Left ventricle myocardium inferior (tissue), 1 donor: Measurements from ENCODE around the gene ZNF593. TPM values are rescaled to one million over a fixed set of nuclear protein-coding genes. Genes with fewer than 3 reads are reported as not detected.

Experiments
- DNase-seq: peaks from one replicate; pipeline ENCODE4 v3.0.0-alpha.2; 2020
- H3K27ac ChIP-seq: fragments of 200-600 bp; replicated peaks from 2 replicates; pipeline ENCODE4 v1.8.0; 2021
- H3K27me3 ChIP-seq: fragments of 200-600 bp; 2 replicates; pipeline ENCODE4 v1.8.0; 2021; ENCODE audit warnings: low read depth
- H3K36me3 ChIP-seq: fragments of 200-600 bp; 2 replicates; pipeline ENCODE4 v1.8.0; 2021
- H3K4me1 ChIP-seq: fragments of 200-600 bp; 2 replicates; pipeline ENCODE4 v1.8.0; 2021
- H3K4me3 ChIP-seq: fragments of 200-600 bp; 2 replicates; pipeline ENCODE4 v1.8.0; 2021; ENCODE audit warnings: mild to moderate bottlenecking, moderate library complexity
- H3K9me3 ChIP-seq: fragments of 200-600 bp; replicated peaks from 2 replicates; pipeline ENCODE4 v1.8.0; 2021
- CTCF ChIP-seq: fragments of 200-600 bp; IDR thresholded peaks from 2 replicates; pipeline ENCODE4 v1.8.0; 2021; ENCODE audit warnings: antibody characterized with exemption, mild to moderate bottlenecking, borderline replicate concordance
- intact Hi-C: fragments of 100-400 bp; cut with micrococcal nuclease; formaldehyde crosslinking; loops from one replicate; pipeline ENCODE4 v1.11.0; 2022
- total RNA-seq: library from RNA; stranded (reverse); fragmentation: NEBNext Ultra II Directional; extraction: Animal tissue kit (Norgen Biotek cat#: 25700); gene quantifications from one replicate; pipeline ENCODE4 v1.2.1, GENCODE V29; 2021
- donor health status: DM: no; HTN: yes; CAD: no; lungs with severe emphysema.

ZNF593 gene
- total RNA-seq, 1 donor from 2014 or later, result 13.7 TPM

GRCh38 chr1:26203642-26204318 is 34.1 kb downstream of the ZNF593 start:
- no peak for TF ChIP-seq CTCF
- H3K4me1 ChIP-seq, result peaks cover 13% of the 10 kb centered on the region
- no peaks in the 10 kb centered on the region for H3K9me3 ChIP-seq
- no peak for DNase-seq
- intact Hi-C loops, result no loop called here
- no peaks in the 10 kb centered on the region for H3K36me3 ChIP-seq
- no peak overlapping the region for H3K4me3 ChIP-seq
- no peaks in the 10 kb centered on the region for H3K27me3 ChIP-seq
- no peak overlapping the region for H3K27ac ChIP-seq

GRCh38 chr1:26210147-26210870 is 40.6 kb downstream of the ZNF593 start:
- H3K9me3 ChIP-seq, result no peaks in the 10 kb centered on the region
- no peak for TF ChIP-seq CTCF
- H3K4me1 ChIP-seq, result peaks cover 6% of the 10 kb centered on the region
- H3K27me3 ChIP-seq, result no peaks in the 10 kb centered on the region
- DNase-seq, result no peak
- H3K27ac ChIP-seq, result no peak overlapping the region
- intact Hi-C loops, result no loop called here
- no peaks in the 10 kb centered on the region for H3K36me3 ChIP-seq
- no peak overlapping the region for H3K4me3 ChIP-seq

- Histone ChIP-seq H3K9me3 (no peaks in the 10 kb centered on the region), H3K27me3 (no peaks in the 10 kb centered on the region), H3K4me1 (peaks cover 6% of the 10 kb centered on the region), H3K4me3 (no peak overlapping the region), H3K36me3 (no peaks in the 10 kb centered on the region), H3K27ac (no peak overlapping the region)
- TF ChIP-seq CTCF, result no peak
- intact Hi-C loops, result no loop called here
- DNase-seq, result no peak
These were observed 43.0 kb downstream of the ZNF593 start for GRCh38 chr1:26212726-26213125.

- Histone ChIP-seq H3K9me3 (no peaks in the 10 kb centered on the region), H3K36me3 (no peaks in the 10 kb centered on the region), H3K27ac (no peak overlapping the region), H3K27me3 (no peaks in the 10 kb centered on the region), H3K4me1 (peaks cover 6% of the 10 kb centered on the region), H3K4me3 (no peak overlapping the region)
- intact Hi-C loops, result no loop called here
- no peak for DNase-seq
- no peak for TF ChIP-seq CTCF
These were observed 43.7 kb downstream of the ZNF593 start for GRCh38 chr1:26213335-26213905.

- DNase-seq, result no peak
- H3K4me1 ChIP-seq, result peaks cover 2% of the 10 kb centered on the region
- H3K27me3 ChIP-seq, result no peaks in the 10 kb centered on the region
- no peaks in the 10 kb centered on the region for H3K9me3 ChIP-seq
- no peaks in the 10 kb centered on the region for H3K36me3 ChIP-seq
- H3K27ac ChIP-seq, result no peak overlapping the region
- TF ChIP-seq CTCF, result no peak
- intact Hi-C loops, result no loop called here
- H3K4me3 ChIP-seq, result no peak overlapping the region
These were observed 45.5 kb downstream of the ZNF593 start for GRCh38 chr1:26215246-26215645.
